ENCODE measurements around the gene DUSP14.

- TF ChIP-seq MAX (IDR thresholded peaks at IDR 0.05; ENCODE audit: low read depth) (no peak), POLR2AphosphoS5 (IDR thresholded peaks at IDR 0.05; ENCODE audit: low read depth, low read length) (no peak), MEF2A (IDR thresholded peaks at IDR 0.05; ENCODE audit: borderline replicate concordance, low read depth) (no peak), EP300 (IDR thresholded peaks at IDR 0.05; ENCODE audit: borderline replicate concordance in 1 of 2, low read depth in 1 of 2, low read length in 1 of 2) (no peak), SIN3A (IDR thresholded peaks at IDR 0.05; ENCODE audit: borderline replicate concordance, low read depth, low read length) (no peak), RAD21 (IDR thresholded peaks at IDR 0.05; ENCODE audit: low read length) (no peak)
- TF ChIP-seq, protein P1, sequence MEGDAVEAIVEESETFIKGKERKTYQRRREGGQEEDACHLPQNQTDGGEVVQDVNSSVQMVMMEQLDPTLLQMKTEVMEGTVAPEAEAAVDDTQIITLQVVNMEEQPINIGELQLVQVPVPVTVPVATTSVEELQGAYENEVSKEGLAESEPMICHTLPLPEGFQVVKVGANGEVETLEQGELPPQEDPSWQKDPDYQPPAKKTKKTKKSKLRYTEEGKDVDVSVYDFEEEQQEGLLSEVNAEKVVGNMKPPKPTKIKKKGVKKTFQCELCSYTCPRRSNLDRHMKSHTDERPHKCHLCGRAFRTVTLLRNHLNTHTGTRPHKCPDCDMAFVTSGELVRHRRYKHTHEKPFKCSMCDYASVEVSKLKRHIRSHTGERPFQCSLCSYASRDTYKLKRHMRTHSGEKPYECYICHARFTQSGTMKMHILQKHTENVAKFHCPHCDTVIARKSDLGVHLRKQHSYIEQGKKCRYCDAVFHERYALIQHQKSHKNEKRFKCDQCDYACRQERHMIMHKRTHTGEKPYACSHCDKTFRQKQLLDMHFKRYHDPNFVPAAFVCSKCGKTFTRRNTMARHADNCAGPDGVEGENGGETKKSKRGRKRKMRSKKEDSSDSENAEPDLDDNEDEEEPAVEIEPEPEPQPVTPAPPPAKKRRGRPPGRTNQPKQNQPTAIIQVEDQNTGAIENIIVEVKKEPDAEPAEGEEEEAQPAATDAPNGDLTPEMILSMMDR (IDR thresholded peaks at IDR 0.05), result no peak
These were observed 68.6 kb downstream of the DUSP14 start for GRCh38 chr17:37558299-37558698.
